ENCODE results near the gene CYP2A13.

DNA sequence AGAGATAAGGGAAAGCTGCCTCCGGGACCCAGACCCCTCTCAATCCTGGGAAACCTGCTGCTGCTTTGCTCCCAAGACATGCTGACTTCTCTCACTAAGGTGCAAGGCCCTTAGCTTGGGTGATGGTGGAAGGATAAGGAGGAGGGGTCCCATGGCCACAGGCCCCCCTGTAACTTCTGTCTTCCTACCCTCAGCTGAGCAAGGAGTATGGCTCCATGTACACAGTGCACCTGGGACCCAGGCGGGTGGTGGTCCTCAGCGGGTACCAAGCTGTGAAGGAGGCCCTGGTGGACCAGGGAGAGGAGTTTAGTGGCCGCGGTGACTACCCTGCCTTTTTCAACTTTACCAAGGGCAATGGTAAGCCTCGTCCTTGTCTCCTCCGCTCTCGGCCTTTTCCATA, 28.0 kb downstream of the CYP2A13 start:
- TF ChIP-seq, protein P1, sequence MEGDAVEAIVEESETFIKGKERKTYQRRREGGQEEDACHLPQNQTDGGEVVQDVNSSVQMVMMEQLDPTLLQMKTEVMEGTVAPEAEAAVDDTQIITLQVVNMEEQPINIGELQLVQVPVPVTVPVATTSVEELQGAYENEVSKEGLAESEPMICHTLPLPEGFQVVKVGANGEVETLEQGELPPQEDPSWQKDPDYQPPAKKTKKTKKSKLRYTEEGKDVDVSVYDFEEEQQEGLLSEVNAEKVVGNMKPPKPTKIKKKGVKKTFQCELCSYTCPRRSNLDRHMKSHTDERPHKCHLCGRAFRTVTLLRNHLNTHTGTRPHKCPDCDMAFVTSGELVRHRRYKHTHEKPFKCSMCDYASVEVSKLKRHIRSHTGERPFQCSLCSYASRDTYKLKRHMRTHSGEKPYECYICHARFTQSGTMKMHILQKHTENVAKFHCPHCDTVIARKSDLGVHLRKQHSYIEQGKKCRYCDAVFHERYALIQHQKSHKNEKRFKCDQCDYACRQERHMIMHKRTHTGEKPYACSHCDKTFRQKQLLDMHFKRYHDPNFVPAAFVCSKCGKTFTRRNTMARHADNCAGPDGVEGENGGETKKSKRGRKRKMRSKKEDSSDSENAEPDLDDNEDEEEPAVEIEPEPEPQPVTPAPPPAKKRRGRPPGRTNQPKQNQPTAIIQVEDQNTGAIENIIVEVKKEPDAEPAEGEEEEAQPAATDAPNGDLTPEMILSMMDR (conservative IDR thresholded peaks at IDR 0.05 in 1 of 2, IDR thresholded peaks at IDR 0.05 in 1 of 2; ENCODE audit: extremely low read depth in 1 of 2, insufficient read depth in 1 of 2, low read depth in 1 of 2, low read length in 2 of 2) = no peak
- no peak for TF ChIP-seq EZH2 (IDR thresholded peaks at IDR 0.05; ENCODE audit: borderline replicate concordance, low read length)

Data from mammary epithelial cell (primary cell).